ENCODE results near the gene PRKCA.

PRKCA gene

DNA sequence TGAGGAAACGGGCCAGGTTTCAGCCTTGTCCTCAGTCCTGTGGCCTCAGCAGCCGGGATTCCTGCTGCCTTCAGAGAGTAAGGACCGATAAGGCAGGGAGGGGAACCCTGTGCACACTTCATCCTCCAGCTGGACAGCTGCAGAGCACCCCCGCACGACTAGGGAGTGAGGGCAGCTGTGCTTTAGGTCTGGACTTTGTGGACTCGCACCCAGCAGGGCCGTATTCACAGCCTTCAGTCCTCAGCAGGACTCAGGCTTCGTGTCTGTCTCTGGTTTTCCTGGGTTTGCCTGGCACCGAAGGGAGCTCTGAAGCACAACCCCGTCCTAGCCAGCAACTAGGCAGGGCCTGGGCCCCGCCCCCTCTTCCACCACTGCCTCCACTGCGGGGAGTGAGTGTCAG is 486.7 kb downstream of the PRKCA start:
- DNase-seq, result no peak

- no peak for DNase-seq
Measured at GRCh38 chr17:66789961-66790437, 487.6 kb downstream of the PRKCA start.

DNA sequence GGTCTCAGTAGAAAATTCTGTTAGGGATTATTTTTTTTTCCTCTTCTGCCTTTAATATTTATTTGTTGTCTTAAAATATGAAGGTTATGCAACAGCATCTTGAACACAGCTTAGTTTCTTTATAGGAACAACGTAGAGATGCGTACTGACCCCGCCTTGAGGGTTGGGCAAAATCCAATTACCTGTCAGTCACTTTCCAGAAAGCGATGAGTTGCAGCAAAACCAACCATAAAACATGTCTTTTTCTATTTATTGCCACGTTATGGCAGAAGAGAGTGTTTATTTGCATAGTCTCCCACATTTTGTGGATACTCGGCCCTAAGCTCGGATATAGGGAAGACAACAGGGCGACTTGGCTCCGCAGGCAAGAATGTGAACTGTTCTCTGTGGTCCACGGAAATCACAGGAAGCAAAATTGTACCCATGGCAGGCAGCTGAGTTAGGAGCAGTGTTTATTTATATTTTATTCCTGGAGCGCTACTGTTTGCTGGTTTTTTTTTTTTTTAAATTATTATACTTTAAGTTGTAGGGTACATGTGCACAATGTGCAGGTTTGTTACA is 488.2 kb downstream of the PRKCA start:
- no peak for DNase-seq

- no peak for DNase-seq
Measured at GRCh38 chr17:66791347-66791746, 488.9 kb downstream of the PRKCA start.

DNA sequence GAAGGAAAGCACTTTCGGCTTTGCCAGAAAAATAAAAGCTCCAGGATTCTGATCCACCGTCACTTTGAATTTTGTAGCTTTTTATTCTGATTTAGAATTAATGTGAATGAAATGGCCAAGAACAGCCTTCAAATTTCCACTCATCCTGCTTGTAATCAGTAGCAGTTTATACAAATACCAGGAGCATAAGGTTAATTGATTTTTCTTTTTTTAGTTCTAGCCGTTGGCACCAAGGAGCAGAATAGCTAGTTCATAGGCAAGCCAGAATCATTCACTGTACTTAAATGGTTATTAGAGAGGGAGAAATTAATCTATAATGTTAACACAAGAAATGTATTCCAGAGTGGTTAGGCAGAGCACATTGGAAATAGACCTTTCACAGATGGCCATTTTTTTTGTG is 491.4 kb downstream of the PRKCA start:
- DNase-seq, result no peak

GRCh38 chr17:66795486-66795885 is 493.1 kb downstream of the PRKCA start:
- no peak for DNase-seq

DNA sequence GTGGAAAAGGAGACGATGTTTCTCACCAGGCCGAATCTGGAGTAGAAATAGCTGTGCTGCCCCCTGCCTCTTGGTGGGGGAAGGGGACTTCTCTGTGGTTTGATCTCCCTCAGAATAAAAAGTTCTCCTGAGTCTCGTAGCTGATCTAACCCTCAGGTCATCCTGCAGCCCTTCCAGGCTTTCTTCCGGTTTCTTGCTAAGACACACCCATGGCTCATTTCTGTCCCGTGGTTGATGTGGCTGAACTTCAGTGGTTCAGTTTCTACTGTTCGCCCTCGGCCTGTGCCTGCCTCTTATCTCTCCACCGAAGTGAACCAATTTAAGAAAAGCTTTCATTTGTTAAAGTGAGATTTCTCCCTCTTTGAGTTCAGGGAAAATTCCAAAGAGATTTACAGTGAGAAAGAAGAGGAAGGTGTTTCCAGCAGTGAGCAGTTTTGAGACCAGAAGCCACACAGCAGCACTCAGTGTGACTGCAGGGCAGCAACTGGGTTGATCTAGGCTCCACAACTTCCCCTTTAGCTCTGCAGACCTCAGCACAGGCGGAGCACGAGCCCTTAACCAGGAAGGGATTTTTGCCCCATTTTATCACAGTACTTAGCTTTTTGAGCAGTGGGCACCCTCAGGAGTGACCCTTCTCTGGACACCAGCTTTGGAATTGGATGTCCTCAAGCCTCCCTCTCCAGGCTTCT is 497.6 kb downstream of the PRKCA start:
- no peak for DNase-seq

GRCh38 chr17:66803474-66803951 is 501.1 kb downstream of the PRKCA start:
- no peak for DNase-seq

- no peak for DNase-seq
Measured at GRCh38 chr17:66805567-66805966, 503.2 kb downstream of the PRKCA start.

- DNase-seq, result no peak
Measured at GRCh38 chr17:66807182-66807581, 504.8 kb downstream of the PRKCA start.

DNA sequence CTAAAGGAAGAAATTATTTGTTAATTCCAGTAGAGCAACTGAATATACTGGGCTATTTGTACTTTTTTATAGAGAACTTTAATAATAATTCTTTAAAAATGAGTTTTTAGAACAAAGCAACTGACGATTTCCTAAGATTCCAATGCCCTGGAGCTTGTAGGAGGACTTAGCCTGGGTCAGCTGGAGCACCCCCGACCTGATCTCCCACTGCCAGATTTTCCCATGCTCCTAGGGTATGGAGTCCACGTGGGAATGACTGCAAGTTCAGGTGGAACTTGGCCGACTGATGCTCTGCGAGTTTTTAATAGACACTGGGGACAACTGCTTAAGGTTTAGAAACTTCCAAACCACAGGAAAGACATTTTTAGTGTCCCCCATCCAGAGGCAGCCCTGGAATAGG is 507.0 kb downstream of the PRKCA start:
- no peak for DNase-seq

- no peak for DNase-seq
Measured at GRCh38 chr17:66810951-66811682, 508.7 kb downstream of the PRKCA start.

GRCh38 chr17:66811683-66812054 is 509.3 kb downstream of the PRKCA start:
- DNase-seq, result no peak

DNA sequence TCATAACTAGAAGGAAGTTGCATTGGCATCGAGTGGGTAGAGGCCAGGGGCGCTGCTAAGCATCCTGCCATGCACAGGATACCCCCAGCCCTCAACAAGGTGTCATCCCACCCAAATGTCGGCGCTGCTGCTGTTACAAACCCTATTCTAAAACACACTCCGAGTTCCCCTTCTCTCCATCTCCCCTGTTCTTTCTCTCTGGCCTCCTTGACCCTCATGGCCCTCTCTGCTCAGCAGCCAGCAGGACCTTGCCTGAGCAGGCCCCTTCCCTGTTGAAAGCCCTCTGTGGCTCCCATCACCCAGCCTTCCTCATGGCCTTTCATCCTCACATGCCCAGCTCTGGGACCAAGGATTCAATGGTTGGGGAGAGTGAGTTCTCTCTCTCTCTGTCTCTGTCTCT is 510.2 kb downstream of the PRKCA start:
- no peak for DNase-seq

DNA sequence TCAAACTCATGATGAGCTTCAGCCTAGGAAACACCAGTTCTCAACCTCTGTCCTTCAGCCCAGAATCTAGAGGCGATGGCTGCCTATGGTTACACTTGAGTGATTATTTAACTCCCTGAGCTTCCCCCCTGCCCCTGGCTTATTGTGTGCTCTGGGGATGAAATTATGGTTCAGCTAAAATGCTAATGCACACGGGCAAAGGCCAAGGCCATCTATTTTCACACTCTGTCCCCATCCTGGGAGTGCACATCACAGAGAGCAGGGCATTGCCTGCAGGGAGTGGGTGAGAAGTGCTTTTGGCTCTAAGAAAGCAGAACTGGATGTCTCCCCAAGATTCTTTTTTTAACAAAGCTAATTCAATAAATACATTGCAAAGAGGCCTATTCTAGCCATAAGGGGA is 510.9 kb downstream of the PRKCA start:
- no peak for DNase-seq

DNA sequence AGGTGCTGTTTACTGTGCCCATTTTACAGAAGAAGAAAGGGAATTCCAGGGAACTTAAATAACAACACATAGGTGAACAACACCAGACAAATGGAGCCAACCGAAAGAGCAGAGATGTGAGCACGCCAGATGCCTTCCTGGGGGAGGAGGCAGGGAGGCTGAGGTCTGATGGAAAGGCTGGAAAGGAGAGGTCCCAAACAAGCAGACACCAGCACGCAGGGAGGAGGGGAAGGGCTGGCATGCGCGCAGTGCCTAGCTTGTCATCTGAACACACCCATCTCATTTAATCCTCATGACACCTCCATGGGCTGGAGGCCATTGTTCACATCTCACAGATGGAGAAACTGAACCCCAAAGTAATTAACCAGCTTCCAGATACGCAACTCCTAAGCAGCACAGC is 511.6 kb downstream of the PRKCA start:
- no peak for DNase-seq

DNA sequence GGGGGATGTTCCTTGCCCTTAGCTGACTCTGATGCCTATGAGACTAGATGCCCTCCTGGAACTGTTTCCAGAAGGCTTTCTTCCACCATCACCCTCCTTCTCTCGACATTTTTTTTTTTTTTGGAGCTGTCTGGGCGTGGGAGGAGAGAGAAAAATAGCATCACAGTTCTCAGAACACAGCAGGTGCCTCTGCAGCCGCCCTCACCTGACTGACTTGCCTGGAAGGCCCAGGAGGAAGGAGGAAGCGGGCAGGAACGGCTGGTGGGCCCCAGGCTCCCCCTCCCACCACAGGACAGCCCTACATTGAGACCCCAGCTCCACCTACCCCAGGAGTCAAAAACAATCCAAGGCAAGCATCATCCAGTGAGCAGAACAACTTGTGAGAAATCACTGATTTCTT is 512.2 kb downstream of the PRKCA start:
- DNase-seq, result no peak

DNA sequence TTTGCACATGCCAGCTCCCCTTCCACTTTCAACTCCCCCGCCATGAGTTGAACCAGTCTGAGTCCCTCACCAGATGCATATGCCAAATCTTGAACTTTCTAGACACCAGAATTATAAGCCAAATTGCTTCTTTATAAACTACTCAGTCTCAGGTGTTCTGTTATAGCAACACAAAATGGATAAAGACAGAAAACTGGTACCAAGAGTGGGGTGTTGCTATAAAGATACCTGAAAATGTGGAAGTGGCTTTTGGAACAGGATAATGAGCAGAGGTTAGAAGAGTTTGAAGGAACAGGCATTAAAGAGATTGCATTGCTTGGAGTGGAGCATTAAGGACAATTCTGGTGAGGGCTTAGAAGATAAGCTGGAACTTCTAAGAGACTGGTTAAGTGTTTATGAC is 515.3 kb downstream of the PRKCA start:
- no peak for DNase-seq

DNA sequence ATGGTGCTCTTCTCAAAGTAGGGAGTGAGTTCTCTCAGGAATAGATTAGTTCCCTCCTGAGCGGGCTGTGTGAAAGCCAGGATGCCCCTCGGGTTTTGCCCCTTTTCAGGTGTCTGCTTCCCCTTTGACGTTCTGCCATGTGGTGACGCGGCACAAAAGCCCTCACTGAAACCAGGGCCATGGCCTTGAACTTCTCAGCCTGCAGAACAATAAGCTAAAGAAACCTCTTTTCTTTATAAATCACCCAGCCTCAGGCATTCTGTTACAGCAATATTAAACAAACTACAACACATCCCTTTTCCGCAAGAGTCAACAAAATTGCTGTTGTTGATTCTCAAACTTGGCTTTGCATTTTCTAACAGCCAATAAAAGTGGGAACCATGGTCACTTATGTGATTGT is 517.1 kb downstream of the PRKCA start:
- DNase-seq, result no peak

DNA sequence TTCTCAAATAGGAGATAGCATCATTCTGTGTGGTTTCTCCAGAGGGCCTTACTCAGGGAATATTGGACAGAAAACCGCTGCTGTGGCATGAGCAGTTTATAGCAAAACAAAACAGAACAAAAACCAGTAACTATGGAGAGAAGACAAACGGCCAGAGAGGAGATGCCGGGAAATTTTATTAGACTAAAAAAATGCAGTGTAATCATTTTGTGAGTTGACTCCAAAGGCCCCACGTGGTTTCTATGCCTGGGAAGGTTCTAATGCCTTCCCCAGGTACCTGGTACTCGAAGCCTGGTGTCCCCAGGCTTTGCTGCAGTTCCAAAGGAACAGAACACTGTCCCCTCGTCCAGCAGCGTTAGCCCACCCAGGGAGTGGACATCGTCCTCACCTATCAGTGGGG is 519.6 kb downstream of the PRKCA start:
- DNase-seq, result no peak

- DNase-seq, result no peak
Measured at GRCh38 chr17:66826856-66827255, 524.4 kb downstream of the PRKCA start.

DNA sequence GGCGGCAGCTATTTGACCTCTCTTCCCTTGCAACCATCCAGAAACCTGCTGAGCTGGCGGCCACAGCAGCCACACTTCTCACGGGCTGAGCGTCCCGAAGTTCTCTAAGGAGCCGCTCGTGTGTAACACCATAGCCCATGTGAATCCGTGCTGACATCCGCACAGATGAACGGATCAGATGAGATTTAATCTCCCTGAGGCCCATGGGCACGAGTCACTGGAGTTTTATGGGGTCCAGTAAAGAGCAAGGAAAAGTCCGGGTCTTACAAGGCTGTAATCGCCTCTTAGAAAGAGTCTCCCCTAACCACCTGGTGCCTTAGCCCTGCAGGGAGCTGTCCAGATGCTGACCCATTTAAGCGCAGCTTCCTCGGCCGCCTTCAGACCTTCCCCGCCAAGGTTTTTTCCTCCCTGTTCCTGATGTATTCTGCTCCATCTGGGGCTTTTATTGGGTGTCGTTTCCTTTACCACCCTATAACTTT is 527.0 kb downstream of the PRKCA start:
- no peak for DNase-seq

GRCh38 chr17:66829883-66830282 is 527.5 kb downstream of the PRKCA start:
- no peak for DNase-seq

GRCh38 chr17:66830451-66830850 is 528.0 kb downstream of the PRKCA start:
- DNase-seq, result no peak
